ENCODE measurements around the gene KLF13.

KLF13 gene

DNA sequence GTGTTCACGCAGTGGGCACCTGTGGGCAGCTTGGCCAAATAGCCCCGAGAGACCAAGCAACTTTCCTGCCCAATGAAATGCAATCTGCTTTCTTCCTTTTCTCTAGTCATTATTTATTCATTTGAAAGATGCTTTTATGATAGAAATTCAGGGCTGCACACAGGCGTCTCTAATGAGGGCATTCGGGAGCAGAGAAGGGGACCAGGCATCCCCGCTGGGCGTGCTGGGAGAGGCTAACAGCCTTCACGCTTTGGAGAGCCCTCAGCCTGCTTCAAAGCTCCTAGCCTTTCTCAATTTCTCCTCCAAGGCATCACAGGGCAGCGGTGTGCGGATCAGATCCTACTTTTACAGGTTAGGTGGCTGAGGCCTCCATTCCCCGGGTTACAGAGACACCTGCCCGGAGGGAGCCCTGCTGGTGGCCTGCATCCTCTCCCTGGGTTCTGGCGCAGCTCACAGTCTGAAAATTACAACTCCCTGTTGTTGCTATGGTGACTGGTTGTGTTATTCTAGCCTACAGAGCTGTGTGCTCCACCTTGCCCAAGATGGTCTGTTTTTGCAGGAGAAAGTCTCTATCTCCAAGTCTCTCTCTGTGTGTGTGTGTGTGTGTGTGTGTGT lies 21.8 kb upstream of the KLF13 start:
- H3K27ac ChIP-seq = no peak overlapping the region
- no peak for TF ChIP-seq ZFX (IDR thresholded peaks at IDR 0.05)
- TF ChIP-seq, protein P1, sequence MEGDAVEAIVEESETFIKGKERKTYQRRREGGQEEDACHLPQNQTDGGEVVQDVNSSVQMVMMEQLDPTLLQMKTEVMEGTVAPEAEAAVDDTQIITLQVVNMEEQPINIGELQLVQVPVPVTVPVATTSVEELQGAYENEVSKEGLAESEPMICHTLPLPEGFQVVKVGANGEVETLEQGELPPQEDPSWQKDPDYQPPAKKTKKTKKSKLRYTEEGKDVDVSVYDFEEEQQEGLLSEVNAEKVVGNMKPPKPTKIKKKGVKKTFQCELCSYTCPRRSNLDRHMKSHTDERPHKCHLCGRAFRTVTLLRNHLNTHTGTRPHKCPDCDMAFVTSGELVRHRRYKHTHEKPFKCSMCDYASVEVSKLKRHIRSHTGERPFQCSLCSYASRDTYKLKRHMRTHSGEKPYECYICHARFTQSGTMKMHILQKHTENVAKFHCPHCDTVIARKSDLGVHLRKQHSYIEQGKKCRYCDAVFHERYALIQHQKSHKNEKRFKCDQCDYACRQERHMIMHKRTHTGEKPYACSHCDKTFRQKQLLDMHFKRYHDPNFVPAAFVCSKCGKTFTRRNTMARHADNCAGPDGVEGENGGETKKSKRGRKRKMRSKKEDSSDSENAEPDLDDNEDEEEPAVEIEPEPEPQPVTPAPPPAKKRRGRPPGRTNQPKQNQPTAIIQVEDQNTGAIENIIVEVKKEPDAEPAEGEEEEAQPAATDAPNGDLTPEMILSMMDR (conservative IDR thresholded peaks at IDR 0.05) = no peak

DNA sequence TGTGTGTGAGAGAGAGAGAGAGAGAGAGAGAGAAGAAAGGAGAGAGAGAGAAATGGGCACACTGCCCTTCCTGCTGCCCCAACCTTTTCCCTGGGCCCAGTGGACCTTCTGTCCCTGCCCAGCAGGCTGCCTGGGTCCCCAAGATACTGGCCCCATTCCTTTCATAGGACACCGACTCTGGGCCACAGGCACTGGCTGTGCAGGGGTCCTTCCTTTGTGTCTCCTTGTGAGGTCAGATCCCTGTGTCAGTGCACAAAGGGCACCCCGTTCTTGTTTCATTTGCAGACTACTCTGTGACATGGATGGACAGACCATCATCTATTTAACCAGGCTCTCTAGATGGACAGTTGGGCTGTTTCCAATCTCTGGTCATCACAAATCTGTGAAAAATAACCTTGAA lies 21.3 kb upstream of the KLF13 start:
- no peak overlapping the region for H3K27ac ChIP-seq
- TF ChIP-seq, protein P1 (conservative IDR thresholded peaks at IDR 0.05) = no peak
- no peak for TF ChIP-seq ZFX (IDR thresholded peaks at IDR 0.05)

DNA sequence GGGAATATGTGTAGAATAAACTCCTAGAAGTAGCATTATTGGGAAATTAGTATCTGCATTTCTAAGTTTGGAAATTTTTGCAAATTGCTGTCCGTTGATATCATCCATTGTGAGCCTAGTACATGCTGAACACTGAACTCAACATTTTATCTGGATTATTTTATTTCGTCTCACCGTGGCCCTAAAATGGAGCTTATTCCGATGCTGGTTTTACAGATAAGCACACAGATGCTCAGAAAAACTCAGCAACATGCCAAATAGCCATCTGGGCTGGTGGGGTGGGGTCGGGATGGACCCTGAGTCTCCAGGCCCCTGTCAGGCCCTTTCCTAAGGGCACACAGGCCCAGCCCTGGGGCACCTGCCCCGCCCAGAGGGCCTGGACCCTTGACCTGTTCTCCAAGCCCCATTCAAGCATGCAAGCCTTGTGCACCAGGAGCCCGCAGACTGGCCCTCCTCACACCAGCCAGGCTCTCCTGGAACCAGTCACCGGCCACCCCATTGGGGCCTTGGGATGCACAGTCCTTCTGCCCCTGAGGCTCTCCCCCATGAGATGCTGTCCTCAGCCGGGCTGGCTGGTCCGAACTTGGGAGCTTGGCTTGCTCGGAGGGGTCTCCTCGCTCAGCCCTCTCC lies 20.7 kb upstream of the KLF13 start:
- no peak overlapping the region for H3K27ac ChIP-seq
- TF ChIP-seq, protein P1 (conservative IDR thresholded peaks at IDR 0.05) = no peak
- no peak for TF ChIP-seq ZFX (IDR thresholded peaks at IDR 0.05)

DNA sequence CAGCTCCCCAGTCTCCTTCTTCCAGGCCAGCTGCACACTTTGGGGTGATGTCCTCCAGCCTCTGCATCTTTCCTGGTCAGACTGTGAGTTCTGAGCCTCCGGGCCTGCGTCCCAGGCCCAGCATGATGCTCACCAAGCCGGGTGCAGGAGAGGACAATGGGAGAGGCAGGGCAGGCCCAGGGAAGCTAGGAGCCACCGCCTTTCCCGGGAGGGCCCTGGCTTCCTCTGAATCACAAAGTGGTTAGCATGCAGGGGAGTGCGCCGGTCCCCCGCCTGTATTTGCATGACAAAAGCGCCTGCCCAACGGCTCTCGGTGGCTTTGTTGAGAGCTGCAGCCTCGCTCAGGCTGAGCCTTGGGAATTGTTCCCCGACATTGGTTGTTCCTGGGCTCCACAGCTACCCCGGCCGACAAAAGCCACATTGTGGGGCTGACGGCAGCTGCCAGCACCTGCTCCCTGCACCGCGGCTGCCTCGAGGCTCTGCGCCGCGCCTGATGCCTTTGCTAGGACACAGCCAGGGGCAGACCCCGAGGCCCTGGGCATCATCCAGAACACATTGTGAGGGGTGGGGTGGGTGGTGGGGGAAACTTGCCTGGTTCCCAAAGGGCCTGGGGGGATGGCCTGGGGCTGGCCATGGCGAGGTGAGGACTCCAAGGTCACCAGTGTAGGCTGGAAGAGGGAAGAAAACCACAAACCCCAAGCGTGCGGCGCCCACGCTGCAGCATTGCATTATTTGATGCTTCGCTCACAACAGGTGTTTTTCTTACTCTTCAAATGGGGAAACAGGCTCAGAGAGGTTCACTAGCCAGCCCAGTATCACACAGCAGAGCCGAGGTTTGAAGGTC lies 20.0 kb upstream of the KLF13 start:
- no peak overlapping the region for H3K27ac ChIP-seq
- TF ChIP-seq ZFX (IDR thresholded peaks at IDR 0.05) = no peak
- TF ChIP-seq, protein P1 (conservative IDR thresholded peaks at IDR 0.05) = no peak

DNA sequence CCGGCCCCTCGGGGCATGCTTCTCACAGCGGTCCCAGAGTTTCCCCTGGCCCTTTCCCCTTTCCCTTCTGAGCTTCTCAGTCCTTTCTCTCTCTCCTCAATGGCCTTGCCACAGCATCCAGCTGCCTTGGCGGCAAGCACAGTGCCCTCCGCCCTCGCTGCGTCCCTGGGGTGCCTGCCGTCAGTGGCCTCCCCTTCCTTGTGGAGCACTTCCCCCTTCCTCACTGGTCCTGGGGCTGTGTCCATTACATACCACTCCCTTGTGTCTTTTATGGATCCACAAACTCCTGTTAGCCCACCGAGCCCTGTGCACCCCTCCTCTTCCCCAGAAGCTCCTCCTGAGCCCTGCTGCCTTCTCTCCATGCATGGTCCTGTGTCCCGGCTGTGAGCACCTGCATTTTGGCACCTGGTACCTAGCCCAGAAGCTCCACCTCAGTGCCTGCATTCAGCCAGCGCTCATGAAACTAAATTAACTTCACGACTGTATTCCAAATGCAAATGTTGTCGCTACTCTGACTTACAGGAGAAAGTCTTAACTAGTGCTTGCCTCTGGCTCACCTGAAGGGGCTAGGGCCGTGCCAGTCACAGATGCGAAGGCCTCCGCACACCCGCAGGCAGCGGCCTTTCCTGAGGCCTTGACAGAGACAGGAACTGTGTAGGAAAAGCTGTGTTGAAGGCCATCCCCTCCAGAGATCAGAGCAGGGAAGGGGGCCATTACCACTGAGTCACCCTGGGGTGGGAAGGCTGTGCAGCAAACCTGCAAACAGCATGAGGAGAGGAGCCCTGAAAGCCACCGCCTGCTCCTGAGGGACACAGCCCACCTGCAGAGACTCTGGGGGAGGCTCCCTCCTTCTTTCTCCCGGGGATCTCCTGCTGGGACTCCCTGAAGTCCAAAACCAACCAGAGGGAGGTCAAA lies 19.1 kb upstream of the KLF13 start:
- no peak overlapping the region for H3K27ac ChIP-seq
- TF ChIP-seq, protein P1 (conservative IDR thresholded peaks at IDR 0.05) = no peak
- no peak for TF ChIP-seq ZFX (IDR thresholded peaks at IDR 0.05)

DNA sequence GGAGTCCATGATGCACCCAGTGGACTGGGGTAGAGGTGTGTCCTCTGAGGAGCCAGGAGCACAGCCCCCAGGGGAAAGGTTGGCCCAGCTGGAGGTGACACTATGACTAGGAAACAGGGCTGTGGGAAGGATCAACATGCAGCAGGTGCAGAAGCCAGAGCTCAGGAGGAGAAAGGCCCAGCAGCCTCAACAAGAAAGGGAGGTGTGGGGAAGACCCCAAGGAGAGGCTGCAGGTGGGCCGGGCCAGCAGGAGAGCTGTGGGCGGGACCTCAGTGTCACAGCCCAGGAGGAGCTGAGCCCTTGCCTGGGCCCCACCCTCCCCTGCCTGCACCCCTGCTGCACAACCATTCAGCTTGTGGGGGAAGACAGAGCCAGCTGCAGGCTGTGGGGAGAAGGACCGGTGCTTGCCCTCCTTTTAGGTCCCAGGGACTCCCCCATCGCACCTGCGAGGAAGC lies 18.4 kb upstream of the KLF13 start:
- no peak overlapping the region for H3K27ac ChIP-seq
- TF ChIP-seq ZFX (IDR thresholded peaks at IDR 0.05) = no peak
- TF ChIP-seq, protein P1 (conservative IDR thresholded peaks at IDR 0.05) = no peak
